Esophagus squamous epithelium (tissue), 5 donors: ENCODE data around the gene ZFP92. TPM values are rescaled to one million over a fixed set of nuclear protein-coding genes. Genes with fewer than 3 reads are reported as not detected.

Experiments used
- DNase-seq: peaks from one replicate; lab custom pipeline; 2025; lab: John Stamatoyannopoulos, UW
- H3K27ac ChIP-seq, 4 donors: fragments of 200-600 bp; sonication (generic); one replicate each; pipeline ENCODE4 v1.5.1; 2016 to 2019; ENCODE audit warnings: mild to moderate bottlenecking in 1 of 4
- H3K27me3 ChIP-seq, 4 donors: fragments of 200-600 bp; sonication (generic); 1 replicate in 3 of 4; 2 replicates in 1 of 4; pipeline versions ENCODE4 v1.5.1 to v1.6.0; 2017 to 2021; ENCODE audit warnings: antibody characterized with exemption in 1 of 4
- H3K36me3 ChIP-seq, 3 donors: fragments of 200-600 bp; sonication (generic); one replicate each; pipeline ENCODE4 v1.5.1; 2016 to 2019
- H3K4me1 ChIP-seq, 3 donors: fragments of 200-600 bp; sonication (generic); one replicate each; pipeline ENCODE4 v1.5.1; 2017 to 2019
- H3K4me3 ChIP-seq, 4 donors: fragments of 200-600 bp; sonication (generic); 1 replicate in 3 of 4; 2 replicates in 1 of 4; pipeline ENCODE4 v1.5.1; 2016 to 2019; ENCODE audit warnings: mild to moderate bottlenecking in 2 of 4, moderate library complexity in 1 of 4
- H3K9me3 ChIP-seq, 3 donors: fragments of 200-600 bp; sonication (generic); one replicate each; pipeline ENCODE4 v1.5.1; 2016 to 2019
- CTCF ChIP-seq, 6 experiments: fragments of 450-650 bp in 4 of 6; fragments of 200-600 bp in 2 of 6; sonication (generic) in 2 of 6; IDR thresholded peaks; one replicate each; pipeline ENCODE4 v1.5.1; 2016 to 2019; ENCODE audit warnings: antibody characterized with exemption in 6 of 6, mild to moderate bottlenecking in 4 of 6, moderate library complexity in 4 of 6
- POLR2A ChIP-seq, 4 donors: fragments of 450-650 bp; IDR thresholded peaks; one replicate each; pipeline ENCODE4 v1.6.1; 2017; ENCODE audit warnings: antibody characterized with exemption in 4 of 4, mild to moderate bottlenecking in 4 of 4, moderate library complexity in 3 of 4
- WGBS, 2 donors: methylation state at CpG; one replicate each; pipeline ENCODE4 v1.1.5; 2018; 5-methylcytosine and 5-hydroxymethylcytosine counted together
- intact Hi-C: fragments of 100-400 bp; cut with DNase I; formaldehyde crosslinking; loops from one replicate; pipeline ENCODE4 v1.15.0; 2022
- total RNA-seq, 4 donors: library from RNA; depleted of rRNA; stranded (reverse); fragments of >200 nt; gene quantifications; one replicate each; pipeline ENCODE4 v1.1.0, GENCODE V29; 2016
- donor health status: DM: yes; HTN: yes; CAD: no.

Gene ZFP92
- total RNA-seq, 4 donors from 2014 or later = 0.11 to 0.97 (median 0.37) TPM

GRCh38 chrX:153405426-153405825 is 5.8 kb upstream of the ZFP92 start:
- H3K36me3 ChIP-seq = no peaks in the 10 kb centered on the region
- TF ChIP-seq CTCF (IDR thresholded peaks at IDR 0.05) = no peak
- peaks cover 0 to 24% (median 2%) of the 10 kb centered on the region in 4 donors for H3K27me3 ChIP-seq
- no peak overlapping the region for H3K27ac ChIP-seq
- intact Hi-C loops = no loop called here
- H3K4me3 ChIP-seq = no peak overlapping the region
- H3K4me1 ChIP-seq = no peaks in the 10 kb centered on the region
- no peak for DNase-seq
- 53% methylated on average over 3 of the region's 5 CpGs; no CpG with 5 or more reads in 1 of the 2 donors for WGBS, 2 donors
- no peaks in the 10 kb centered on the region for H3K9me3 ChIP-seq

GRCh38 chrX:153406011-153406410 is 5.3 kb upstream of the ZFP92 start:
- H3K27me3 ChIP-seq = peaks cover 0 to 30% (median 2%) of the 10 kb centered on the region in 4 donors
- intact Hi-C loops = no loop called here
- DNase-seq = no peak
- TF ChIP-seq CTCF (IDR thresholded peaks at IDR 0.05) (no peak), POLR2A (IDR thresholded peaks at IDR 0.05) (no peak)
- WGBS, 2 donors = 82% methylated on average over 9 of the region's 9 CpGs; no CpG with 5 or more reads in 1 of the 2 donors
- no peaks in the 10 kb centered on the region for H3K9me3 ChIP-seq
- H3K36me3 ChIP-seq = no peaks in the 10 kb centered on the region
- no peak overlapping the region for H3K4me3 ChIP-seq
- H3K4me1 ChIP-seq = peaks cover 0 to 3% (median 0%) of the 10 kb centered on the region in 3 donors
- H3K27ac ChIP-seq = no peak overlapping the region

- Histone ChIP-seq H3K4me3 (no peak overlapping the region), H3K27ac (no peak overlapping the region), H3K9me3 (no peaks in the 10 kb centered on the region), H3K4me1 (peaks cover 0 to 12% (median 5%) of the 10 kb centered on the region in 3 donors), H3K36me3 (no peaks in the 10 kb centered on the region), H3K27me3 (peaks cover 0 to 39% (median 2%) of the 10 kb centered on the region in 4 donors)
- TF ChIP-seq POLR2A (IDR thresholded peaks at IDR 0.05) = no peak
- no peak for TF ChIP-seq CTCF (IDR thresholded peaks at IDR 0.05)
- no peak for DNase-seq
- 58 to 67% methylated on average over 1 to 6 of the region's 7 CpGs for WGBS, 2 donors
- intact Hi-C loops = no loop called here
These were observed 4.4 kb upstream of the ZFP92 start for GRCh38 chrX:153406903-153407302.

- intact Hi-C loops = no loop called here
- peaks cover 0 to 43% (median 2%) of the 10 kb centered on the region in 4 donors for H3K27me3 ChIP-seq
- WGBS, 2 donors = 40% methylated on average over 1 of the region's 3 CpGs; no CpG with 5 or more reads in 1 of the 2 donors
- H3K36me3 ChIP-seq = no peaks in the 10 kb centered on the region
- TF ChIP-seq CTCF (IDR thresholded peaks at IDR 0.05) (no peak), POLR2A (IDR thresholded peaks at IDR 0.05) (no peak)
- peaks cover 0 to 21% (median 10%) of the 10 kb centered on the region in 3 donors for H3K4me1 ChIP-seq
- no peak overlapping the region for H3K27ac ChIP-seq
- H3K9me3 ChIP-seq = no peaks in the 10 kb centered on the region
- no peak for DNase-seq
- no peak overlapping the region for H3K4me3 ChIP-seq
These were observed 3.5 kb upstream of the ZFP92 start for GRCh38 chrX:153407736-153408135.

GRCh38 chrX:153408221-153408721 is 3.0 kb upstream of the ZFP92 start:
- no peak for DNase-seq
- intact Hi-C loops = no loop called here
- Histone ChIP-seq H3K27ac (no peak overlapping the region), H3K4me1 (peaks cover 0 to 25% (median 10%) of the 10 kb centered on the region in 3 donors), H3K4me3 (no peak overlapping the region), H3K36me3 (no peaks in the 10 kb centered on the region), H3K9me3 (no peaks in the 10 kb centered on the region), H3K27me3 (peaks cover 0 to 48% (median 2%) of the 10 kb centered on the region in 4 donors)
- TF ChIP-seq CTCF (IDR thresholded peaks at IDR 0.05) (no peak), POLR2A (IDR thresholded peaks at IDR 0.05) (no peak)
- WGBS, 2 donors = 40 to 82% methylated on average over 1 to 7 of the region's 10 CpGs
